SH-SY5Y (cell line): Measurements from ENCODE around the gene ZNRF3.

Experiments used
- GATA2 ChIP-seq: IDR thresholded peaks from 2 replicates; pipeline ENCODE4 v1.6.1; 2011; ENCODE audit warnings: mild to moderate bottlenecking, low read depth, low read length
- GATA3 ChIP-seq: IDR thresholded peaks from 2 replicates; pipeline ENCODE4 v1.6.1; 2011; ENCODE audit warnings: low read depth, mild to moderate bottlenecking, low read length, moderate library complexity

GRCh38 chr22:28921585-28921879, 38.2 kb downstream of the ZNRF3 start:
- TF ChIP-seq GATA2: no peak
- TF ChIP-seq GATA3: no peak
